IMR-90 (cell line): ENCODE results near the gene ANKRD9. TPM values are rescaled to one million over a fixed set of nuclear protein-coding genes. Genes with fewer than 3 reads are reported as not detected.
A peak's percentile ranks its signal among the peaks of the same experiment; 100 is the strongest.

Experiments used
- ATAC-seq: fragments of 200-7000 bp; cut with Tn5 transposase; 2 replicates; pipeline ENCODE4 v1.9.1; 2020; ENCODE audit warnings: low read depth, mild to moderate bottlenecking, moderate library complexity
- BruUV-seq: library from RNA; stranded (reverse); fragments of 400-500 nt; replicated peaks from 2 replicates; lab custom pipeline; 2021; lab: Mats Ljungman, UMichigan
- CTCF ChIA-PET: fragments of 300-600 bp; formaldehyde crosslinking; extraction: SDS; loops from one replicate; lab custom pipeline; 2021; ENCODE audit warnings: antibody characterized with exemption; lab: Yijun Ruan, JAX
- POLR2A ChIA-PET: fragments of 300-600 bp; sonication (Branson Sonifier 250); formaldehyde crosslinking; loops from one replicate; lab custom pipeline; 2022; ENCODE audit warnings: antibody characterized with exemption; ENCODE audit not compliant: unreplicated experiment; lab: Charles Lee
- DNase-seq: peaks from one replicate; pipeline ENCODE4 v3.0.0; 2013
- H2AFZ ChIP-seq: replicated peaks from 2 replicates; pipeline ENCODE3; 2013; ENCODE audit warnings: low read length, mild to moderate bottlenecking; ENCODE audit not compliant: poor library complexity
- H2AK5ac ChIP-seq: 2 replicates; pipeline ENCODE4 v1.6.1; 2013; ENCODE audit warnings: low read depth, low read length, inconsistent platforms
- H2AK9ac ChIP-seq: replicated peaks from 2 replicates; pipeline ENCODE3; 2013; ENCODE audit warnings: mild to moderate bottlenecking, low read depth, low read length, moderate library complexity; ENCODE audit not compliant: poor library complexity
- H2BK120ac ChIP-seq: 2 replicates; pipeline ENCODE4 v1.6.1; 2013; ENCODE audit warnings: low read depth, low read length, inconsistent platforms
- H2BK15ac ChIP-seq: 3 replicates; pipeline ENCODE4 v1.6.1; 2013; ENCODE audit warnings: low read depth, low read length, inconsistent platforms
- H2BK20ac ChIP-seq: 2 replicates; pipeline ENCODE4 v1.6.1; 2013; ENCODE audit warnings: low read depth, mild to moderate bottlenecking, inconsistent platforms, low read length, moderate library complexity
- H2BK5ac ChIP-seq: 2 replicates; pipeline ENCODE4 v1.6.1; 2013; ENCODE audit warnings: mild to moderate bottlenecking, low read depth, low read length, inconsistent platforms; ENCODE audit not compliant: poor library complexity, severe bottlenecking
- H3K14ac ChIP-seq: replicated peaks from 2 replicates; pipeline ENCODE4 v1.6.1; 2013; ENCODE audit warnings: low read depth, low read length, inconsistent platforms
- H3K18ac ChIP-seq: 2 replicates; pipeline ENCODE4 v1.6.1; 2013; ENCODE audit warnings: low read depth, low read length, control low read depth
- H3K23ac ChIP-seq: 2 replicates; pipeline ENCODE4 v1.6.1; 2013; ENCODE audit warnings: low read depth, low read length, inconsistent platforms
- H3K27ac ChIP-seq: 2 replicates; pipeline ENCODE4 v1.5.1; 2013; ENCODE audit warnings: mild to moderate bottlenecking, control low read depth, low read length; ENCODE audit not compliant: insufficient read depth
- H3K27me3 ChIP-seq: 2 replicates; pipeline ENCODE4 v1.6.1; 2013; ENCODE audit warnings: low read length; ENCODE audit not compliant: control insufficient read depth, insufficient read depth
- H3K36me3 ChIP-seq: 2 replicates; pipeline ENCODE4 v1.6.1; 2013; ENCODE audit warnings: low read length, mixed read lengths; ENCODE audit not compliant: control insufficient read depth, insufficient read depth
- H3K4ac ChIP-seq: 2 replicates; pipeline ENCODE4 v1.6.1; 2013; ENCODE audit warnings: low read depth, low read length, inconsistent platforms
- H3K4me1 ChIP-seq: 2 replicates; pipeline ENCODE4 v1.6.1; 2013; ENCODE audit warnings: low read length, mixed read lengths; ENCODE audit not compliant: control insufficient read depth, insufficient read depth
- H3K4me2 ChIP-seq: 2 replicates; pipeline ENCODE4 v1.6.1; 2013; ENCODE audit warnings: low read depth, mild to moderate bottlenecking, control low read depth, low read length, moderate library complexity
- H3K4me3 ChIP-seq: 2 replicates; pipeline ENCODE4 v1.5.1; 2013; ENCODE audit warnings: low read depth, mild to moderate bottlenecking, control low read depth, low read length, moderate library complexity; ENCODE audit not compliant: insufficient read depth
- H3K56ac ChIP-seq: 2 replicates; pipeline ENCODE4 v1.6.1; 2013; ENCODE audit warnings: low read length, inconsistent platforms; ENCODE audit not compliant: insufficient read depth; ENCODE audit errors: extremely low read depth
- H3K79me1 ChIP-seq, 2 experiments: 2 replicates each; pipeline ENCODE4 v1.6.1; 2013; ENCODE audit warnings: low read length in 2 of 2, inconsistent platforms in 1 of 2, low read depth in 1 of 2
- H3K9ac ChIP-seq: 2 replicates; pipeline ENCODE4 v1.6.1; 2013; ENCODE audit warnings: low read depth, low read length, control low read depth
- H3K9me1 ChIP-seq: 2 replicates; pipeline ENCODE4 v1.6.1; 2013; ENCODE audit warnings: low read length, inconsistent platforms; ENCODE audit not compliant: insufficient read depth
- H3K9me3 ChIP-seq: 2 replicates; pipeline ENCODE4 v1.6.1; 2013; ENCODE audit warnings: low read length; ENCODE audit not compliant: control insufficient read depth, insufficient read depth
- H4K20me1 ChIP-seq: 2 replicates; pipeline ENCODE4 v1.6.1; 2013; ENCODE audit warnings: low read length, inconsistent platforms; ENCODE audit not compliant: insufficient read depth
- H4K5ac ChIP-seq: 2 replicates; pipeline ENCODE4 v1.6.1; 2013; ENCODE audit warnings: mild to moderate bottlenecking, low read depth, low read length, control low read depth
- H4K8ac ChIP-seq, 2 experiments: 2 replicates each; pipeline ENCODE4 v1.6.1; 2013; ENCODE audit warnings: low read depth in 2 of 2, low read length in 2 of 2, control low read depth in 1 of 2, inconsistent platforms in 1 of 2
- H4K91ac ChIP-seq: 2 replicates; pipeline ENCODE4 v1.6.1; 2013; ENCODE audit warnings: low read depth, low read length, inconsistent platforms; ENCODE audit not compliant: insufficient read depth
- CEBPB ChIP-seq: IDR thresholded peaks from 2 replicates; pipeline ENCODE4 v1.6.1; 2012; ENCODE audit warnings: low read depth, low read length, improper control_type of control experiment
- CHD1 ChIP-seq: IDR thresholded peaks from 2 replicates; pipeline ENCODE4 v1.6.1; 2012; ENCODE audit warnings: low read depth, low read length, improper control_type of control experiment
- MAFK ChIP-seq: IDR thresholded peaks from 2 replicates; pipeline ENCODE4 v1.6.1; 2012; ENCODE audit warnings: low read depth, low read length, improper control_type of control experiment
- MAZ ChIP-seq: IDR thresholded peaks from 2 replicates; pipeline ENCODE4 v1.6.1; 2012; ENCODE audit warnings: low read depth, mild to moderate bottlenecking, low read length, improper control_type of control experiment, moderate library complexity, borderline replicate concordance
- MXI1 ChIP-seq: IDR thresholded peaks from 2 replicates; pipeline ENCODE4 v1.6.1; 2012; ENCODE audit warnings: low read depth, mild to moderate bottlenecking, low read length, moderate library complexity, borderline replicate concordance
- NFE2L2 ChIP-seq: fragments of 150-350 bp; IDR thresholded peaks from 2 replicates; pipeline ENCODE4 v1.6.1; 2016; ENCODE audit warnings: low read depth, mild to moderate bottlenecking, low read length
- POLR2A ChIP-seq: IDR thresholded peaks from 2 replicates; pipeline ENCODE4 v1.6.1; 2012; ENCODE audit warnings: mild to moderate bottlenecking, low read depth, low read length
- RCOR1 ChIP-seq: IDR thresholded peaks from 2 replicates; pipeline ENCODE4 v1.6.1; 2012; ENCODE audit warnings: mild to moderate bottlenecking, low read length, improper control_type of control experiment; ENCODE audit not compliant: insufficient replicate concordance
- RFX5 ChIP-seq: IDR thresholded peaks from 2 replicates; pipeline ENCODE4 v1.8.0; 2012; ENCODE audit warnings: low read depth, mild to moderate bottlenecking, low read length, moderate library complexity
- SMC3 ChIP-seq: fragments of 150-350 bp; IDR thresholded peaks from 2 replicates; pipeline ENCODE4 v1.6.1; 2016; ENCODE audit warnings: low read depth, mild to moderate bottlenecking, antibody characterized with exemption, low read length, moderate library complexity
- WGBS, 2 experiments: methylation state at CpG; one replicate each; pipeline versions ENCODE4 v1.1.5 to v1.1.7; 2013; ENCODE audit warnings: missing lambda C conversion rate in 2 of 2; ENCODE audit not compliant: insufficient read length in 1 of 2; ENCODE audit errors: extremely low coverage in 2 of 2; 5-methylcytosine and 5-hydroxymethylcytosine counted together
- dilution Hi-C: fragments of 300-500 bp; cut with HindIII; formaldehyde crosslinking; loops from one replicate; pipeline ENCODE4 v1.14.3; 2018; ENCODE audit warnings: low sequenced_read_pairs; ENCODE audit not compliant: unreplicated experiment
- in situ Hi-C: fragments of 300-500 bp; cut with MboI; formaldehyde crosslinking; loops from 3 replicates; pipeline ENCODE4 v1.14.3; 2019; ENCODE audit warnings: low sequenced_read_pairs, inconsistent platforms, mixed read lengths
- intact Hi-C: fragments of 100-400 bp; cut with micrococcal nuclease; formaldehyde crosslinking; loops from 2 replicates; pipeline ENCODE4 v1.10.0; 2022
- polyA plus RNA-seq, 3 experiments: library from polyadenylated mRNA; depleted of rRNA; stranded (reverse); fragments of >200 nt; gene quantifications; 2 replicates each; pipeline ENCODE4 v1.2.3, GENCODE V29; 2012; ENCODE audit warnings: low replicate concordance in 1 of 3
- total RNA-seq: library from RNA; depleted of rRNA; stranded (reverse); fragments of >200 nt; gene quantifications from 2 replicates; pipeline ENCODE4 v1.2.3, GENCODE V29; 2012
- TF ChIP-seq, protein P1 (sequence below): conservative IDR thresholded peaks from 2 replicates; pipeline ENCODE4 v1.5.1; 2012; ENCODE audit warnings: mild to moderate bottlenecking, low read depth, low read length, improper control_type of control experiment

ANKRD9 gene
- total and polyA plus RNA-seq, 2 of the 4 experiments (the other 2 are of a cell fraction): 3.9 to 15.7 TPM

- H3K23ac ChIP-seq: no peak overlapping the region
- no peak overlapping the region for H2AK5ac ChIP-seq
- peaks cover 19% of the 10 kb centered on the region for H3K9me1 ChIP-seq
- H3K79me1 ChIP-seq: peaks cover 0 to 8% of the 10 kb centered on the region in 2 experiments; a peak in 2 of 4 replicates
- H3K4me2 ChIP-seq: peak overlapping the region; percentile 48; the same call in 1 of the 2 replicates
- BruUV-seq: no TSS peak
- no peaks in the 10 kb centered on the region for H3K27me3 ChIP-seq
- peaks cover 3% of the 10 kb centered on the region; the same call in 1 of the 2 replicates for H4K20me1 ChIP-seq
- H3K18ac ChIP-seq: no peak overlapping the region
- no peaks in the 10 kb centered on the region; the same call in 1 of the 2 replicates for H3K36me3 ChIP-seq
- H2BK120ac ChIP-seq: no peak overlapping the region
- H2AK9ac ChIP-seq: no peak overlapping the region
- in situ Hi-C loops: no loop called here
- H2AFZ ChIP-seq: no peak overlapping the region
- H4K91ac ChIP-seq: no peak overlapping the region
- ATAC-seq: peak; percentile 79
- no peak overlapping the region for H4K8ac ChIP-seq
- H3K56ac ChIP-seq: no peak overlapping the region
- peaks cover 14% of the 10 kb centered on the region for H3K4me1 ChIP-seq
- H3K4ac ChIP-seq: no peak overlapping the region
- dilution Hi-C loops: no loop called here
- TF ChIP-seq MXI1: no peak
- no peak for TF ChIP-seq CHD1
- TF ChIP-seq RFX5: no peak
- TF ChIP-seq RCOR1: no peak
- TF ChIP-seq MAFK: no peak
- no peak for TF ChIP-seq SMC3
- no peak for TF ChIP-seq POLR2A
- TF ChIP-seq MAZ: no peak
- no peak for TF ChIP-seq NFE2L2
- TF ChIP-seq CEBPB: no peak
- TF ChIP-seq, protein P1, sequence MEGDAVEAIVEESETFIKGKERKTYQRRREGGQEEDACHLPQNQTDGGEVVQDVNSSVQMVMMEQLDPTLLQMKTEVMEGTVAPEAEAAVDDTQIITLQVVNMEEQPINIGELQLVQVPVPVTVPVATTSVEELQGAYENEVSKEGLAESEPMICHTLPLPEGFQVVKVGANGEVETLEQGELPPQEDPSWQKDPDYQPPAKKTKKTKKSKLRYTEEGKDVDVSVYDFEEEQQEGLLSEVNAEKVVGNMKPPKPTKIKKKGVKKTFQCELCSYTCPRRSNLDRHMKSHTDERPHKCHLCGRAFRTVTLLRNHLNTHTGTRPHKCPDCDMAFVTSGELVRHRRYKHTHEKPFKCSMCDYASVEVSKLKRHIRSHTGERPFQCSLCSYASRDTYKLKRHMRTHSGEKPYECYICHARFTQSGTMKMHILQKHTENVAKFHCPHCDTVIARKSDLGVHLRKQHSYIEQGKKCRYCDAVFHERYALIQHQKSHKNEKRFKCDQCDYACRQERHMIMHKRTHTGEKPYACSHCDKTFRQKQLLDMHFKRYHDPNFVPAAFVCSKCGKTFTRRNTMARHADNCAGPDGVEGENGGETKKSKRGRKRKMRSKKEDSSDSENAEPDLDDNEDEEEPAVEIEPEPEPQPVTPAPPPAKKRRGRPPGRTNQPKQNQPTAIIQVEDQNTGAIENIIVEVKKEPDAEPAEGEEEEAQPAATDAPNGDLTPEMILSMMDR: no peak
- H4K5ac ChIP-seq: no peak overlapping the region
- H3K14ac ChIP-seq: no peak overlapping the region
- ChIA-PET CTCF (no interaction called here), POLR2A (interaction anchor here (0.6 kb wide), 1 partner anchor 14 kb away, joined by 3 read pairs; no protein-coding TSS in a partner anchor)
- no peak overlapping the region for H2BK5ac ChIP-seq
- H3K9me3 ChIP-seq: no peaks in the 10 kb centered on the region
- no peak overlapping the region for H2BK20ac ChIP-seq
- no peak overlapping the region for H3K4me3 ChIP-seq
- peak; percentile 30 for DNase-seq
- no CpG with 5 or more reads among the region's 2 CpGs for WGBS, 2 experiments
- intact Hi-C loops: no loop called here
- H3K9ac ChIP-seq: no peak overlapping the region
- H2BK15ac ChIP-seq: no peak overlapping the region
- H3K27ac ChIP-seq: no peak overlapping the region
Measured at GRCh38 chr14:102473559-102473958, 36.0 kb downstream of the ANKRD9 start.
